ENCODE results near the gene FAM9C.
"Not testable (repeated sequence)": the region's sequence is repeated elsewhere in the genome, so short reads cannot be mapped to it uniquely, and the experiment has no call there.

The FAM9C gene

GRCh38 chrX:13022926-13023325 lies 21.5 kb downstream of the FAM9C start:
- H3K27ac ChIP-seq (ENCODE audit: extremely low read depth, low read depth, low read length) = no peak overlapping the region
- CTCF ChIA-PET = interaction anchor here (1.0 to 3.2 kb wide), 3 partner anchors 9 to 76 kb away, joined by 3 to 10 read pairs (median 3); no protein-coding TSS in a partner anchor
- H3K4me1 ChIP-seq (ENCODE audit: control insufficient read depth, insufficient read depth, low read length) = no peaks in the 10 kb centered on the region
- H3K4me3 ChIP-seq (ENCODE audit: low read depth, low read length) = no peak overlapping the region
- POLR2A ChIA-PET = interaction anchor here (0.7 to 1.1 kb wide), 2 partner anchors 44 to 47 kb away, joined by 3 read pairs; no protein-coding TSS in a partner anchor
- no peak for TF ChIP-seq ZNF16 (tag by site-specific recombination; IDR thresholded peaks at IDR 0.05; ENCODE audit: low read depth)
- no peak for TF ChIP-seq ZNF76 (tag by site-specific recombination; IDR thresholded peaks at IDR 0.05; ENCODE audit: borderline replicate concordance, low read depth)
- no peak for TF ChIP-seq ZNF518A (tag by site-specific recombination; conservative IDR thresholded peaks at IDR 0.05; ENCODE audit: low read depth)
- TF ChIP-seq ZNF18 (tag by site-specific recombination; IDR thresholded peaks at IDR 0.05) = no peak
- TF ChIP-seq ZNF600 (tag by site-specific recombination; IDR thresholded peaks at IDR 0.05) = no peak
- no peak for TF ChIP-seq ZBTB7A (tag by site-specific recombination; IDR thresholded peaks at IDR 0.05; ENCODE audit: low read depth)
- TF ChIP-seq ZSCAN5A (tag by site-specific recombination; IDR thresholded peaks at IDR 0.05) = no peak
- no peak for TF ChIP-seq ZBTB49 (tag by site-specific recombination; IDR thresholded peaks at IDR 0.05; ENCODE audit: low read depth)
- no peak for TF ChIP-seq INSM2 (tag by site-specific recombination; IDR thresholded peaks at IDR 0.05)
- no peak for TF ChIP-seq ZNF701 (tag by site-specific recombination; IDR thresholded peaks at IDR 0.05)
- TF ChIP-seq ZNF416 (tag by site-specific recombination; IDR thresholded peaks at IDR 0.05) = no peak
- no peak for TF ChIP-seq PBX3 (CRISPR knock-in tag; IDR thresholded peaks at IDR 0.05)
- H3K9me3 ChIP-seq (ENCODE audit: control insufficient read depth, insufficient read depth, low read depth, low read length) = no peaks in the 10 kb centered on the region
- H3K36me3 ChIP-seq (ENCODE audit: control insufficient read depth in 2 of 2, insufficient read depth in 1 of 2, low read length in 2 of 2) = no peaks in the 10 kb centered on the region

- H3K9me3 ChIP-seq (ENCODE audit: control insufficient read depth, insufficient read depth, low read depth, low read length); H3K4me1 ChIP-seq (ENCODE audit: control insufficient read depth, insufficient read depth, low read length); H3K27ac ChIP-seq (ENCODE audit: extremely low read depth, low read depth, low read length); H3K36me3 ChIP-seq (ENCODE audit: control insufficient read depth in 2 of 2, insufficient read depth in 1 of 2, low read length in 2 of 2); H3K4me3 ChIP-seq (ENCODE audit: low read depth, low read length); POLR2A ChIA-PET; CTCF ChIA-PET: not testable (repeated sequence)
Observed at GRCh38 chrX:13016731-13017130, 27.7 kb downstream of the FAM9C start.
